SK-MEL-5 (cell line): ENCODE data around the gene MAGED4. TPM values are rescaled to one million over a fixed set of nuclear protein-coding genes. Genes with fewer than 3 reads are reported as not detected.
"Not testable (repeated sequence)": the region's sequence is repeated elsewhere in the genome, so short reads cannot be mapped to it uniquely, and the experiment has no call there.

Experiments
- DNase-seq: peaks from one replicate; pipeline ENCODE4 v3.0.0-alpha.2; 2016; ENCODE audit warnings: low read depth, low spot score
- in situ Hi-C: cut with HindIII; loops from 2 replicates; pipeline ENCODE4 v1.10.0; 2016; ENCODE audit warnings: low sequenced_read_pairs, high pct_unique_total_duplicates, low pct_unique_long_range_greater_than_20kb
- polyA plus RNA-seq, 2 experiments: library from polyadenylated mRNA; depleted of rRNA; stranded (reverse); fragments of >200 nt; gene quantifications; 2 replicates each; pipeline ENCODE4 v1.2.3, GENCODE V29; 2015
- small RNA-seq, 2 experiments: library from RNA; depleted of rRNA; stranded (forward); fragments of <200 nt; gene quantifications; one replicate each; pipeline ENCODE3, GENCODE V24; 2014
- total RNA-seq: library from RNA; depleted of rRNA; stranded (reverse); fragments of >200 nt; shearing (Covaris generic); gene quantifications from 2 replicates; pipeline ENCODE4 v1.2.3, GENCODE V29; 2014; rRNA removed

MAGED4 gene
- total RNA-seq: 3.5 and 22.5 TPM in 2 replicates
- polyA plus RNA-seq (2015; cell fraction: cytosol; rRNA removed): 7.9 and 31.8 TPM in 2 replicates
- 33.1 and 52.7 TPM in 2 replicates for polyA plus RNA-seq (2015; cell fraction: nucleus; rRNA removed)

- in situ Hi-C loops, DNase-seq: not testable (repeated sequence)
These were observed at the start of gene MAGED4 for GRCh38 chrX:52184440-52185077. MAGED4 (plus strand) TSS chrX:52184888; CDS start chrX:52185923, 1,035 bp downstream.

DNA sequence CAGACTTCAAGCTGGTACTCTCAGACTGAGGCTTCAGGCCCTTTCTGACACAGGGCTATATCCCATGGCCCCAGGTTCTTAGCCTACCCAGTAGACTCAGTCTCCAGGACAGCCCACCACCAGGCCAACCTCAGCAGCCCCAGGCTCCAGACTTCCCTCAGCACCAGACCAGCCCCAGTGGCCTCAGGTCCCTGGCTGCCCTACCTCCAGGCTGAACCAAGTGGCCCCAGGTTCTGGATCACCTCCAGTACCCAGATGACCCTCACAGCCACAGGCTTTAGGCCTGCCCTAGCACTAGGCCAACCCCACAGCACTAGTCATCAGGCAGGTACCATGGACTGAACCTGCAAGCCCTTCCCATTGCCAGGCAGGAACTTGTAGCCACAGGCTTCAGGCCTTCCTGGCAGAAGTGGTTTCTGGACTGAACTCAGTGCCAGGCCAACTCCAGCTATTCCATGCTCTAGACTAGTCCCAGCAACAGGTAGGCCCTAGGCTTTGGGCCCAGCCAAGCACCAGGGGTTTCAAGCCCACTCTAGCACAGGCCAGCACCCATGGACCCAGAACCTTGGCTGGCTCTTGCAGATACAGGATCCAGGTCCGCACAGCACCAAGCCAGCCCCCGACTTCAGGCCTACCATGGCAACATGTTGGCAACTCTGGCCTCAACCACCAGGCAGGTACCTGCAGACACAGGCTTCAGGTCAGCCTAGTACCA lies 45.7 kb upstream of the MAGED4 start:
- no peak for DNase-seq
- in situ Hi-C loops: no loop called here

DNA sequence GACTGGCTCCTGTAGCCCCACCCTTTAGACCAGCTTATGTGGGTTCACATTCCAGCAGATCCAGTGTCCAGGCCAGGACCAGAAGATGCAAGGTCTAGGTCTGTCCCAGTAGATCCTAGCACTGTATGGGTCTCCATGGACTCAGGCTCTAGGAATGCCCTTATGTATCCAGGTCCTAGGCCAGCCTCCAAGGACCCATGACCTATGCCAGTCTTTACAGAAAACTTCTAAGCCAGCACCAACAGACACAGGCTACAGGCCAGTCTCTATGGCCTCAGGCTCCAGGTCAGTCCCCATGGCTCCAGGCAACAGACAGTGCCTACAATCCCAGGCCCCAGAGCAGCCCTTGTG lies 45.2 kb upstream of the MAGED4 start:
- in situ Hi-C loops: no loop called here
- no peak for DNase-seq

DNA sequence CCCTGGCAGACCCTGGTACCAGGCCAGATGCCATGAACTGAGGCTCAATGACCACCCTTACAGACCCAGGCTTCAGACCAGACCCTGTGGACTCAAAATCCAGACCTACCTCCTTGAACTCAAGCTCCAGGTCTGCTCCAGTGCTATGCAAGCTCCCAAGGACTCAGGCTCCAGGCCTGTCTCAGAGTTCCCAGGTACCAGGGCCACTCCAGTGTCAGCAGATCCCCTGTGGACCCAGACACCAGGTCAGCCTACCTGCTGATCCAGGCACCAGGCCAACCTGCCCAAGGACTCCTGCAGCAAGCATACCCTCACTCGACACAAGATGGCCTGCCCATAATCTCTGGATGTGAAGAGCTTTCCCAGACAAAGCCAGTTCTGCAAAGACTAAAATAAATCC lies 44.7 kb upstream of the MAGED4 start:
- no peak for DNase-seq
- in situ Hi-C loops: no loop called here

GRCh38 chrX:52150667-52151066 lies 34.0 kb upstream of the MAGED4 start:
- DNase-seq, in situ Hi-C loops: not testable (repeated sequence)

- DNase-seq, in situ Hi-C loops: not testable (repeated sequence)
These were observed 24.5 kb upstream of the MAGED4 start for GRCh38 chrX:52160140-52160539.

- no peak for DNase-seq
- in situ Hi-C loops: no loop called here
These were observed 17.8 kb upstream of the MAGED4 start for GRCh38 chrX:52166840-52167239.

GRCh38 chrX:52171055-52171454 lies 13.6 kb upstream of the MAGED4 start:
- in situ Hi-C loops, DNase-seq: not testable (repeated sequence)

GRCh38 chrX:52185078-52185453 lies 378 bp downstream of the MAGED4 start:
- DNase-seq: not testable (repeated sequence)

DNA sequence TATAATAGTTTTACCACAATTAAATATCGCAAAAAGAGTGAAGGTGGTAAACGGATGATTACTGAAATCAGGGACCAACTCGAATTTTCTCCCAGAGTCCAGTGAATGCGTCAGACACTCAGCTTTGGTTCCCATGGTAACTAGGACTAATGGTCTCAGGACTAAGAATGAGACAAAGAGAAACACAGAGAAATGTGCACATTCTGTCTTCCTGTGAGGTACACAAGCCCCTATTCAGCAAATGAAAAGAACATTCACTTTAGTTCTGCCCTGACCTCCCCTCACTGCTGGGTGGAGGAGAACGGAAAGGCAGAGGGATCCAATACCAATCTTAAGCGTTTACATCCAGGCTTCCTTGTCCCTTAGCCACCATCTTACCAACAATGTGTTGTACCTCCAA lies 26.7 kb downstream of the MAGED4 start:
- DNase-seq, in situ Hi-C loops: not testable (repeated sequence)

More at GRCh38 chrX:52185078-52185453, 378 bp downstream of the MAGED4 start:
- in situ Hi-C loops: not testable (repeated sequence)

DNA sequence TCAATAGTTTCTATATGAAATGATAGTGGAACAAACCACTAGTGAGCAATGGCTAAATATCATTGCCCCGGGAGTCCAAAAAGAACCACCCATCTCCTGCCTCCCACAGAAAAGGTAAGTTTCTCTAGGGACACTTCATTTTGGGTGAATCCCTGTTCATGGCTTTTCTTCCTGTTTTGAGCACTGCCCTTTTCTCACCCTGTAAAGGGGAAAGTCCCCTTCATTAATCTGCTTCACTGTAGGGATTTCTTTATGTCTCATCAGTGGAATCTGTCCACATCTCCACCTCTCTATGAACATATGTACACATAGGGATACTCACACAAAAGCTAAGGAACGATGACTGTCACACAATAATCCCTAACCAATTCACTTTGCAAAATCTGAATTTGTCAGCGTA lies 28.6 kb downstream of the MAGED4 start:
- DNase-seq: no peak
- in situ Hi-C loops: no loop called here

GRCh38 chrX:52216541-52216940 lies 31.9 kb downstream of the MAGED4 start:
- DNase-seq: peak; percentile 82
- in situ Hi-C loops: no loop called here

DNA sequence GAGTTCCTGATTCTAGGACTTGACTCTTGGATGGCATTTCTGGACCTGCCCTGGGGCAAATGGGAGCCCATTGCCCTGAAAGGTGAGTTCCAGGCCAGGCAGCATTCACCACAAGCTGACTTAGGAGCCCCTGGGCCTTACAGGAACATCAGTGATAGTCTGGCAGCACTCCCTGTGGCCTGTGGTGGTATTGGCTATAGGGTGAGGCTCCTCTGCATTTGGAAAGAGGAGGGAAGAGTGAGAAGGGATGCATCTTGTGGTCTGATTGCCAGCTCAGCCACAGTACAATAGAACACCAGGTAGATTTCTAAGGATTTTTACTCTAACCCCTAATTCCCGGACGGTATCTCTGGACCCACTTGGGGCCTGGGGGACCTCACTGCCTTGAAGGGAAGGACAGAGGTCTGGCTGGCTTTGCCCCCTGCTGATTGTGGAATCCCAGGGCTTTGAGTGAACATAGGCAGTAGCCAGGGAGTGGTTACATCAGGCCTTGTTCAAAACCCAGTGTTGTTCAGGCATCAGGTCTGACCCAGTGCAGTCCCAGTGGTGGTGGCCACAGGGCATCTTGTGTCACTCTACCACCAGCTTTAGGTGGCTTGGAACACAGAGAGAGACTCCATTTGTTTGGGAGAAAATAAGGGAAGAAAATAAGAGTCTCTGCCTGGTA lies 32.9 kb downstream of the MAGED4 start:
- peak; percentile 50 for DNase-seq
- in situ Hi-C loops: no loop called here

DNA sequence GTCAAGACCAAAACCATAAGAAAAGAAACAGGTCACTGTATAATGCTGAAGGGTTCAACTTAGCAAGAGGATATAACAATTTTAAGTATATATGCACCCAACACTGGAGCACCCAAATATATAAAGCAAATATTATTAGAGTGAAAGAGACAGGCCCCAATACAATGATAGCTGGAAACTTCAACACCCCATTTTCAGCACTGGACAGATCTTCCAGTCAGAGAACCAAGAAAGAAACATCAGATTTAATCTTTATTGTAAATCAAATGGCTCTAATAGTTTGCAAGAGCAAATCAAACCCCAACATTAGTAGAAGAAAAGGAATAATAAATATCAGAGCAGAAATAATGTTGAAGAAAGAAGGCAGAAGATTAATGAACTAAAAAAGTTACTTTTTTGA lies 36.2 kb downstream of the MAGED4 start:
- no peak for DNase-seq
- in situ Hi-C loops: no loop called here

Small RNA genes lying within 50 kb of the gene (small RNA-seq; reads per million reads assigned to genes)
- 0 reads per million in 2 experiments for gene SNORA11D

Other genes with a start within 250 kb of the MAGED4 start
- 13.0 and 32.1 TPM in 2 replicates for gene MAGED4B, start 115.7 kb upstream of the MAGED4 start, total RNA-seq
- gene XAGE2, start 184.1 kb downstream of the MAGED4 start, total RNA-seq: not detected in 2 replicates